SIG-M5 treated with dmso at 0.1 percent for 504 hours (cell line): ENCODE results near the gene RNU1-2.
A peak's percentile ranks its signal among the peaks of the same experiment; 100 is the strongest.
"Not testable (repeated sequence)": the region's sequence is repeated elsewhere in the genome, so short reads cannot be mapped to it uniquely, and the experiment has no call there.

Experiments used
- DNase-seq: peaks from one replicate; lab custom pipeline; 2025; ENCODE audit not compliant: unreplicated experiment; lab: John Stamatoyannopoulos, UW

The RNU1-2 gene

DNA sequence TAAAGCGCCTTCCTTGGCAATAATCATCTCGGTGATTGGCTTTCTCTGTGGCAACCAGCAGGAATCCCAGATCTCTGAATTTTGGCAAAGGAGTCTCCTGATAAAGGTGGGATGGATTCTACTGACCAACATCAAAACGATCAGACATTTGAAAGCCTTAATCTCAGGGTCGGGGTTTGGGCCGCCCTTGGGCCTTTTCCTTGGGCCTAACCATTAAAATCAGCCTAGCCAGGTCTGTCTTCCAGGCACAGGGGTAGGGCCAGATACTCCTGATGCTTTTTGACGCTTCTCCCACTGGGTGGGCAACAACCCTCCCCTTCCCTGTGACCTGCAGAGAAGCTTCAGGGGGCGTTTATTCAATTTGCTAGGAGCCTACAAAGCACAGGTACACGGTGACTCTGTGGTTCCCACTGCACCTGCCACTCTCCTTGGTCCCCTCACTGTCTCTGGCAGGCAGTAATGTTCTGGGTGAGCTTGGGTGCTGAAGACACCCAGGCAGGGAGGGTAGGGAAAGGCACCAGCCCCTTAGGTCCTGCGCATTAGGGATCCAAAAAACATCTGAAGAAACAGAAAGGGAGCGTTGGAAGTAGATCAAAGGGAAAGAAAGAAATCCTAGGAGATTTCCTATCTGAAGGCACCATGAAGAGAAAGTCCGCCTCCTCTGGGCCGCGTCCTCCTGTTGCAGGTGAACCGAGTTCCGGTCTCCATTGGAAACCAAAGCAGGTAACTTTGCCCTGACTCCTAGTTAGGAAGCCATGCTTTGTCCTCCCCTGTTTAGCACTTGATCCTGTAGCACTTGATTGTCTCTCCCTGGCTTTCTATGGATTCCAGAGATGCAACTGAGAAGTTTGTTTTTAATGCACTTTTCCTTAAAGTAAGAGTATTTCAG, 12.3 kb downstream of the RNU1-2 start:
- DNase-seq = no peak

DNA sequence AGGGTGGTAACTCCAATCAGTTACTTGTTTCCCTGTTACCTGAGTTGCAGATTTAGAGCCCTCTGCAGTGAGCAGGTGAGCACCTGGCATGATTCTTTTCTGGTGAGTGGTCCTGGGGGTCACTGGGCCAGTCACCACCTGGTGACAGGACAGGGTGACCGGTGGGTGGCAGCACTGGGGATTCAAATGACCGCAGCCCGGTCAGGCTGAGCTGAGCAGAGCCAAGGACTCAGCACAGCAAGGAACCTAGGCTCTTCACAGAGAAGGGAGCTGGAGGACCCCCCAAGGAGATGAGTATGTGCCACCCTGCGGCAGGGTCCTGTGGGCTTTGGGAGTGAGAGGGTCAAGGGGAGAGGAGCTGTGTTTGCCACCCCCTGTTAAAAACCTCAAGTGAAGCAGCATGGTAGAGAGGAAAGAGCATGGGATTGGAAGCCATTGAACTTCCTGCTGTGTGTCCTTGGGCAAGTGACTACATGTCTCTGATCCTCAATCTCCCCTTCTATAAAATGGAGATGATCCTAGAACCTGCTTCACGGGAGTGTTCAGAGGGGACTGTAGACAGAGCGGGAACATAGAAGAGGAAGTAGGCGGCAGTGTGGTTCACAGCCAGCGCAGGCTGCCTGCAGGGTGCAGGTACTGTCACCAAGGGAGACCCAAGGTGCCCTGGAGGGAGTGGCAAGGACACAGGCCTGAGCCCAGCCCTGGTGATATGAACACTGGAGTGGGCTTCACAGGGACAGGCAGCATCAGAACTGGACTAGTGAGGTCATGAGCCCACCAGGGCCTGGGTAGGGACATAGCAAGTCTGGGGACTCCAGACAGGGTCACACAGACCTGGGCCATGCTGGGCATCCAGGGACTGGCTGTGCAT, 16.3 kb downstream of the RNU1-2 start:
- DNase-seq = peak; percentile 44

DNA sequence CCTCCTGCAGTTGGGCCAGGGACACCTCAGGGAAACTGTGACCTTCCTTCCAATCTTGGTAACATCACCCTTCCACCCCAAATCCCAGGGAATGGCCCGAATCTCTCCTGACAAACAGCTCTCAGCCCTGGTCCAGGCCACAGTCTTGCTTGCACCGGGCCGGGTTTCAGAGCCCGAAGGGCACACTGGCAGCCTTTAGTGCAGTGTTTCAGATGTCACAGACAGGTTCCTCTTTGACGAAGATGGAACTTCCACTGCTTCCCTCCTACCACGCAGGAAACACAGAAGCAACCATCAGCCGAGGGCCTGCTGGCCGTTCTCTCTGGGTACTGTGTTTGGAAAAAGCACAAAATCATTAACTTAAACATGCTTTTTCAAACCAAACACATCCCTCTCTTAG, 17.0 kb downstream of the RNU1-2 start:
- peak; percentile 28 for DNase-seq

DNA sequence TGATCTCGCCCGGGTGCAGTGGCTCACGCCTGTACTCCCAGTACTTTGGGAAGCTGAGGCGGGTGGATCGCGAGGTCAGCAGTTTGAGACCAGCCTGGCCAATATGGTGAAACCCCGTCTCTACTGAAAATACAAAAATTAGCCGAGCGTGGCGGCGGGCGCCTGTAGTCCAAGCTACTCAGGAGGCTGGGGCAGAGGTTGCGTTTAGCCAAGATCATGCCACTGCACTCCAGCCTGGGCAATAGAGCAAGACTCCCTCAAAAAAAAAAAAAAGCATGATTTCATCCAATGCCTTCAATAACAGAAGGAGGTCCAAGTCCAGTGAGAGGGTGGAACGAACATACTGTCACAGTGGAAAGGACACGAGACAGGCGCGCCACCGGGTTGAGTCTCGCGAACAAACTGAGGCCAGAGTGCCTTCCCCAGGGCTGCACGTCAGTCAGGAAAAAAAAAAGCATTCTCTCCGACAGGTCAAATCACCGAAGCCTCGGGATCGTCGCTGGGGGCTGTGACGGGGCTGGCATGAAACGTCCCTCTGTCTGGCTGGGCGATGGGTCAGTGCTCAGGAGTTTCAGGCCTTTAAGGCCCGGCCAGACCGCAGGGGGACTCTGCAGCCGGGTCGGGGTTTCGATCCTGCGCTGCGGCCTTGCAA, 17.5 kb downstream of the RNU1-2 start:
- no peak for DNase-seq

DNA sequence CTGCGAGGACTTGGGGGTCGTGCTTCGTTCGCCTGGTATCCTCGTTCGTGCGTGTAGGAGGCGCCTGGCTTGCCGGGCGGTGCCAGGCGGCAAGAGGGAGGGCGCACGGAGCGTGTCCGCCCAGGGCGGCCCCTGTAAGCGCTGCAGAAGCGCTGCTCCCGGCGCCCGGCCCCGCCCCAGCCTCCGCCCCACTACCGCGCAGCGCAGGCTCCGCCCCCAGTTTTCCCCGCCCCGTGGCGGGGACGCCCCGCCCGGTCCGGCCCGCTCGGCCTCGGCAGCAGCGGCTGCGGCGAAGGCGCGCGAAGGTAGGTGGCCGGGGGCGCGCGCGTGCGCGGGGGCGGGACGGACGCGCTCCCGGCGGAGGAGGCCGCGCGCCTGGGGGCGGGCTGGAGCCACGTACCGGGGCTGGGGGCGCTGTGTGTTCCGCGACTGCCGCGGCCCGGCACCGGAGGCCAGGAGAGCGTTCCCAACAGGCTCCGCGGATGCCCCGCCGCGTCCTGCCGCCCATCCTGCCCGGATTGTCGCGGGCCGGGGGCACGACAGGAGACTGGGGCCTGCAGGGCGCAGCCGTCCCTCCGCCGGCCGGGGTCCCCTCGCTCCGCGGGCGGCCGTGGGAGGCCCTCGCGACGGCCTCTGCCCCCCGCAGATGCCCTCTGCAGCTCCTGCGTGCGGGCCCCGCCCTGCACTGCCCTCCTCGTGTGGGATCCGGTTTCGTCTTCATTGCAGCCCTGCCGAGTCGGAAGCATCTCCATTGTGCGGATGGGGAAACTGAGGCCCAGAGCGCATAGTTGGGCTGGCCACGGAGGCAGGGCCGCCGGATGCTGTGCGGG, 18.3 kb downstream of the RNU1-2 start:
- peak; percentile 88 for DNase-seq

DNA sequence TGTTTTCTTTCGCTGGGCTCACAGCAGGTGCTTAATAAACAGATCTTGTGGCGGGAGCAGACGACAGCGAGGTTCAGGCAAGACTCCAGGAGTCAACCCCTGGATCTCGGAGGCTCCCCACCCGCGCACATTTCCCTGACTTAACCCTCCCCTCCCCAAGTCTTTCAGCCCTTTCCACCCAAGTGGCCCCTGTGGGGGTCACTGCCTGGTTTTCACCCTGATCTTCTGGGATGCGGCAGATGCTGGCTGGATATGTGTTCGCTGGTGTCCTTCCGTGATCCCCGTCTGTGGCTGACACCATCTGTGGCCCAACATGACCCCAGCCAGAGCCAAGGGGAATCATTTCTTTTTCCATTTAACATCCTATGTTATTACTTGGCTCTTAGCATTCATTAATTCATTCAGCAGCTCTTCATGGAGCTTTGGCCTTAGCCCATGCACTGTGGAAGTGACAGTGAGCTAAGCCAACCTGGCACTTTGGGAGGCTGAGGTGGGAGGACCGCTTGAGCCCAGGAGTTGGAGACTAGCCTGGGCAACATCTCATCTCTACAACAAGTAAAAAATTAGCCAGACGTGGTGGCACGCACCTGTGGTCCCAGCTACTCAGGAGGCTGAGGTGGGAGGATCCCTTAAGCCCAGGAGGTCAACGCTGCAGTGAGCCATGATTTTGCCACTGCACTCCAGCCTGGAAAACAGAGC, 19.3 kb downstream of the RNU1-2 start:
- not testable (repeated sequence) for DNase-seq

DNA sequence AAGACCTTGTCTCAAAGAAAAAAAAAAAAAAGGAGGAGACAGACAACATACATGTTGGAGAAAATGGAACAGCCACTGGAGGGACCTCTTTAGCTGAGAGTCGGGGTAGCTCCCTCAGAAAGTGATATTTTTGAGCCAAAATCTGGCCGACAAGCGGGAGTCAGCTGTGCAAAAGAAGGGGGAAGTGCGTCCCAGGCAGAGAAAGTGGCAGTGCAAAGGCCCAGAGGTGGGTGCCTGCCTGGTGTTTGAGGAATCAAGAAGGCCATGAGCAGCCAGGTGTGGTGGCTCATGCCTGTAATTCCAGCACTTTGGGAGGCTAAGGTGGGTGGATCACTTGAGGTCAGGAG, 19.8 kb downstream of the RNU1-2 start:
- peak; percentile 44 for DNase-seq

DNA sequence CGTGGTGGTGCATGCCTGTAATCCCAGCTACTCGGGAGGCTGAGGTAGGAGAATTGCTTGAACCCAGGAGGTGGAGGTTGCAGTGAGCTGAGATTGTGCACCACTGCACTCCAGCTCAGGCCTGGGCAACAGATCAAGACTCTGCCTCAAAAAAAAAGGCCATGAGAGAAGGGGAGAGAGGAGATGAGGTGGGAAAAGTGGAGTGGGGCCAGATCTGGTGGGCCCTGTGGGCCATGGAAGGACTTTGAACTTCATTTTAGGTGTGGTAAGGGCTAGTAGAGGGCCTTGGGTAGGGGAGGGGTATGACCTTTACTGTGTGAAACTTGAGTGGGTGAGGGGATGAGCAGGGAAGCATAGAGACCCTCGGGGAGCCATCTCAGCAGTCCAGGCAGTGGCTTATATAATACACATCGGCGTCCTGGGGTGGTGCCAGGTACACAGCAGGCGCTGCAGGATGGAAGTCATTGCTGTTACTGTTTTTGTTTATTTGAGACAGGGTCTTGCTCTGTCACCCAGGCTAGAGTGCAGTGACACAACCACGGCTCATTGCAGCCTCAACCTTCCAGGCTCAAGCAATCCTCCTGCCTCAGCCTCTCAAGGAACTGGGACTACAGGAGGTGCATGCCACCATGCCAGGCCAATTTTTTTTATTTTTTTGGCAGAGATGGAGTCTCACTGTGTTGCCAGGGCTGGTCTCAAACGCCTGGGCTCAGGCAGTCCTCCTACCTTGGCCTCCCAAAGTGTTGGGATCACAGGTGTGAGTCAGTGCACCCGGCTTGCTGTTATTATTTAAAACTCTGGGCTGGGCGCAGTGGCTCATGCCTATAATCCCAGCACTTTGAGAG, 20.5 kb downstream of the RNU1-2 start:
- DNase-seq = not testable (repeated sequence)

DNA sequence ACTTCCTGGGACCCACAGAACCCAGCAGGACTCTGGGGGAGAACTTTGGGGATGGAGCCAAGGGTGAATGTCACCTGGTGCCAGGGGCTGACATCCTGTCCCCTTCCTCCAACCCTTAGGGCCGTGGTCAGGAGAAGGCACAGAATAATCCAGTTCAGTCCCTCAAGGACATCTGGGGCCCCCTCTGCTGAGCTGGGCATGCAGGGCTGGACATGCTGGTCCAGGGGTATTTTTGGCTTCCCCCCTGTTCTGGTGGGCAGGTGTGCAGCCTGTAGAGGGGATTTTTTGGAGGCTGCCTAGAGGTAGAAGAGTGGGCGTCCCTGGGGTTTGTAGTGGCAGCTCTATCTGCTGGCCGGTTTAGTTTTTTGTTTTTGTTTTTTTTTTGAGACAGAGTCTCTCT, 22.6 kb downstream of the RNU1-2 start:
- no peak for DNase-seq

DNA sequence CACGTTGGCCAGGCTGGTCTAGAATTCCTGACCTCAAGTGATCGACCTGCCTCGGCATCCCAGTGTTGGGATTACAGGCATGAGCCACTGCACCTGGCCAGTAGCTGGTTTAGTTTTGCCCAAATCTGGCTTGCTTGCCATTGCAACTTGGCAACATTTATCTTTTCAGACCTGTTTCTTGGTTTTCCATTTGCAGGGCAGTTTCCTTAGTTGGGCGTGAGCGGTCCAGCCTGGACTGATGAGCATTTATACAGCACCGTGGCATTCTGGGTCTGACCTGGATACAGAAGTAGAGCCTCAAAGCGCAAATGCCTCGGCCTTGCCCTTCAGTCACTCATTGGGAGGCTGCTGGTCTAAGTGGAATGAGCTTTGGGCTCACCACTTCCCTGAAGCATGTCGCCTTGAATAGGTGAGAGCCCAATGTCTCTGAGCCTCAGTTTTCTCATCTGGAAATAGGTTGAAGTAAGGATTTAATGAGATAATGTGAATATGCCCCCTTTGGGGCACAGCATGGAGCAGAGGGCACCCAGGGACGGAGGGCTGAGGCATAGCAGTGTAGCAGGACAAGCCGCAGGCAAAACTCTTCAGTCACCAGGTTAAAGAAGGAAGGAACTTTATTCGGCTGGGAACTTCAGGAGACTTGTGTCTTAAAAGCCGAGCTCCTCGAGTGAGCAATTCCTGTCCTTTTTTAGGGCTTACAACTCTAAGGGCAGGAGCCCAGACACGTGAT, 23.3 kb downstream of the RNU1-2 start:
- DNase-seq = not testable (repeated sequence)

DNA sequence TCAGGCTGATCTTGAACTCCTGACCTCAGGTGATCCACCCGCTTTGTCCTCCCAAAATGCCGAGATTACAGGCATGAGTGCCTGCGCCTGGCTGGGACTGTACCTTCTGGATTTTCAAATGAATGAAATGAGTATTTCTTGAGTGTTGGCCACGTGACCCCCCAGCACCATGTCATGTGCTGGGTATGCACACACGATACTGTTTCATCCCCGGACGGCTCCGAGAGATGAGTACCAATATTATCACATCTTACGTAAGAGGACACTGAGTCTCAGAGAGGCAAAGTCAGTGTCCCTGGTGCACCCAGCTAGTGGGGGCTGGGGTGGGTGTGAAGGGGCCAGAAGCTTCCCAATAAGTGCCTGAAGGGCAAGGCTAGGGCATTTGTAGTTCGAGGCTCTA, 25.2 kb downstream of the RNU1-2 start:
- DNase-seq = no peak

DNA sequence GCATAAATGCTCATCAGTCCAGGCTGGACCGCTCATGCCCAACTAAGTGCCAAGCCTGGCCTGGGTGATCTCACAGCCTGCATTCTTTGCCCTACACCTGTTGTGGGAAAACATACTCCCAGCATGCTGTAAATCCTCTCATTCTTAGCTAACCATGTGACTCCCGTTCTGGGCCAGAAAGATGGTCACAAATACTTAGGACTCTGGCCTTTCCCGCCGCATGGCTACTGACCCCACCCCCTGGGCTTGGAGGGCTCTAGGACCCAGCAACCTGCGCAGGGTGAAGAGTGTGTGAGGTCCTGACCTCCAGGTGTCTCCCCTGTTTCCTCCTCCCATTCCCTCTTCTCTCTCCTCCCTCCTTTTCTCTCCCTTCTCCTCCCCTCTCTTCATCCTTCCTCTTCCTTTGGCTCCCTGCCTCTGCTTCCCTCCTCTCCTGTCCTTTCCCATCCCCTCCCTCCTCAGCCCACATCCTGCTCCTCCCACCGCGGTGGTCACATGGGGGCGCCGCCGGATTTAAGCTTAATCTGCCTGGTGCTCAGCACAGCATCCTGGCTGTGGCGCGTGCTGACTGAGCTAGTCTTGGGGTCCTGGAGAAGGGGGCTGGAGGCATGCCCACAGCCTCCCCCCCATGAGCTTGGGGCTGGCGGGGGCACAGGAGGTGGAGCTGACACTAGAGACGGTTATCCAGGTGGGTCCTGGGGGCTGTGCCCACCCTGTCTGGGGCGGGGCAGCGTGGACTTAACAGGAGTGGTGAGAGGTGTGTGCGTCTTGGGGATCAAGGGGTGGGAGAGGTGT, 25.8 kb downstream of the RNU1-2 start, which contains the start of gene CROCC:
CROCC (plus strand) TSS at position 541 of the 795 bp plus-strand sequence; CDS start at position 629, 88 bp downstream.
- DNase-seq = no peak

DNA sequence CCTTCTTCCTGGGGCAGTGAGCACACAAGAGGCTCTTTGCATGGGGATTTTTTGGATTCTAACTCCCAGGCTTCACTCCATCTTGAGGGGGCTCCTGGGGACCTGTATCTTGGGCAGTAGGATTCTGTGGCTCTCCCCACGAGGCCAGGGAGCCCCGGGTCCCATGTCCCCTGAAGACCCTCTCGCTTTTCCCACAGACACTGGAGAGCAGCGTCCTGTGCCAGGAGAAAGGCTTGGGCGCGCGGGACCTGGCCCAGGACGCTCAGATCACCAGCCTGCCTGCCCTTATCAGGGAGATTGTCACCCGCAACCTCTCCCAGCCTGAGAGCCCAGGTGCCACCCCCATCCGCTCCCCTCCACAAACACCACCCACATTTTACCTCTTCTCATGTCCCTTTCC, 26.7 kb downstream of the RNU1-2 start:
- no peak for DNase-seq

DNA sequence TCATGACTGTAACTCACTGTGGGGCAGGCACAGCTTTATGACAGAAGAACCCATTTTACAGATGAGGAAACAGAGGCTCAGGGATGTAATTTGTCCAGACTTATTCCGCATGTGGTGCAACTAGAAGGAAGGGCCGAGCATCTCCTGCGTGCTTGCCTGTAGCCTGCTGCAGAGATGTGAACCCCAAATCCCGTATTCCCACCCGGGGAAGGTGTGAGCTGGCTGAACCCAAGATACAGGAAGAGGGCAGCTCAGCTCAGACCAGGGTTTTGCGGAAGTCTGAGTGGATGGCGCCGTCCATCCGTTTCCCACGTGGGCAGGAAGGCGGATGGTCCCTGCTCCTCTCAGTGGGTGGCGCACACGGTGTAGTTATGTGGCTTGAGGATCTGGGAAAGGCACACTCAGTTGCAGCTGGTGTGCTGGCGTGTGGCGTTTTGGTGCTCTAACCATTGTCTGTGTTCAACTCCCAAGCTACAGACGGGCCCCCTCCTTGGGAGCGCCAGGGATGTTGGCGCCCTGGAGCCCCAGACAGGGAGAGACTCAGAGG, 27.2 kb downstream of the RNU1-2 start:
- DNase-seq = no peak

DNA sequence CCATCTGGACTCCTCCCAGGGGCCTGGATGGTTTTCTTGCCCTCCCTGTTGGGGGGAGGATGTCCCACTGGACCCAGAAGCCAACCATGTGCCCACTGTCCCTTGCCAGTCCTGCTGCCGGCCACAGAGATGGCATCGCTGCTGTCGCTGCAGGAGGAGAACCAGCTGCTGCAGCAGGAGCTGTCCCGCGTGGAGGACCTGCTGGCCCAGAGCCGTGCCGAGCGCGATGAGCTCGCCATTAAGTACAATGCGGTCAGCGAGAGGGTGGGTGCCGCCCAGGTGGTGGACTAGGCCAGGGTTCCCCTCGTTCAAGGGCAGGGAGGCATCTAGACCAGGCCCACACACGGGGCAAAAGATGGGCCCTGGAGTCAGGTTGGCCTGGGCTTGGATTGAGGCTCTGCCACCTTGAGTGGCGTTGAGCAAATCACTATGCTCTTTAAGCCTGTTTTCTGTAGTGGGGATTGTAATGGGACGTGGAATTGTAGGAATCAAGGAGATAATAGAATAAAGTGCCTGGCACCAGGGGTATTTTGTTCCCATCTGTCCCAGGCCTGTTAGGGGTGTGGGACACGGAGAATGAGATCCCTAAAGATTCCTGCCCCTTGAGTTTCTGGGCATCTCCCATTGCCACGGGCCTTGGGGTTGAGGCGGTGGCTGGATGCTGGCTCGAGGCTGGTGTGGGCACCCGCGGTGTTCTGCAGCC, 28.6 kb downstream of the RNU1-2 start:
- DNase-seq = no peak

DNA sequence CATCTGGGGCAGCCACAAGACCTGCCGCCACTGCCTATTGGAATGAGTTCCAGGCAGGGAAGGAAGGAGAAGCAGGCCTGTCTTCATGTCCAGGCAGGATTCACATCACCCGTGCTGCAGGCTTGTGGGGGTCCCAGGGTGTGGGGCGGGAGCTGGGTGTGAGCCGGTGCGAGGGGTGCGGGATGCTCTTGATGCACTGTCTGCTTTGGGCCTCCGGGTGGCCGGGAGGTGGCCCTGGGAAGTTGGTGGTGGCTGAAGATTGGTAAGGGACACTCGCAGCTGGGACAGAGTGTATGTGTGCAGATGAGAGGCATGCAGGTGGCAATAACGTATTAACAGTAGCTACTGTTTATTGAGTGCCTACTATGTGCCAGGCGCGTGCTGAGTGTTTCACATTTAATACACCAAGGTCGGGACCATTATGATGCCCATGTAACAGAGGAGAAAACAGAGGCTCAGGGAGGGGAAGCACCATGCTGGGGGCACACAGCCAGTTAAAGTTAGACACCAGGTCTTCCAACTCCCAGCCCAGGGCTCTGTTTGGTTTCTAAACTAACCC, 29.2 kb downstream of the RNU1-2 start:
- DNase-seq = no peak
